A549 (cell line): ENCODE results near the gene LAT. TPM values are rescaled to one million over a fixed set of nuclear protein-coding genes. Genes with fewer than 3 reads are reported as not detected.

Source experiments
- ATAC-seq, 2 experiments: fragments of 200-7000 bp in 1 of 2; fragments of >200 bp in 1 of 2; cut with Nextera tagmentation in 1 of 2; cut with Tn5 transposase in 1 of 2; 3 replicates each; pipeline versions ENCODE4 v1.8.0 to v1.9.1; 2018 to 2020; ENCODE audit warnings: mild to moderate bottlenecking in 1 of 2, moderate library complexity in 1 of 2
- CTCF ChIA-PET: fragments of 300-600 bp; sonication (Branson Sonifier 250); formaldehyde crosslinking; extraction: SDS; loops from one replicate; lab custom pipeline; 2021; ENCODE audit warnings: antibody characterized with exemption, inconsistent platforms; lab: Yijun Ruan, JAX
- POLR2A ChIA-PET: fragments of 350-600 bp; formaldehyde crosslinking; extraction: SDS; loops from one replicate; lab custom pipeline; 2021; ENCODE audit warnings: antibody characterized with exemption, inconsistent platforms; lab: Yijun Ruan, JAX
- DNase-seq, 2 experiments: peaks; one replicate each; pipeline versions ENCODE4 v3.0.0 to v3.0.0-alpha.2; 2011 to 2016; ENCODE audit warnings: low read depth in 1 of 2, low spot score in 1 of 2
- FAIRE-seq: peaks from 2 replicates; lab custom pipeline; 2011; peaks lifted over from hg19 to GRCh38; lab: Jason Lieb, UNC
- H3K27ac ChIP-seq, 2 experiments: fragments of >200 bp; sonication (Bioruptor Twin); formaldehyde crosslinking; 3 replicates each; pipeline ENCODE4 v1.5.1; 2016 to 2017
- H3K4me1 ChIP-seq: fragments of >200 bp; sonication (Bioruptor Twin); formaldehyde crosslinking; 3 replicates; pipeline ENCODE4 v1.6.1; 2016
- H3K4me2 ChIP-seq: fragments of >200 bp; sonication (Bioruptor Twin); formaldehyde crosslinking; 3 replicates; pipeline ENCODE4 v1.6.1; 2016
- H3K4me3 ChIP-seq: fragments of >200 bp; sonication (Bioruptor Twin); formaldehyde crosslinking; 3 replicates; pipeline ENCODE4 v1.5.1; 2016
- H3K9me3 ChIP-seq: fragments of >200 bp; sonication (Bioruptor Twin); formaldehyde crosslinking; 3 replicates; pipeline ENCODE4 v1.6.1; 2016
- CBX2 ChIP-seq: fragments of 200-600 bp; sonication (generic); IDR thresholded peaks from 2 replicates; pipeline ENCODE4 v1.6.1; 2016; ENCODE audit warnings: low read depth, mild to moderate bottlenecking, borderline replicate concordance
- CHD4 ChIP-seq: fragments of 200-600 bp; sonication (generic); IDR thresholded peaks from 2 replicates; pipeline ENCODE4 v1.6.1; 2016; ENCODE audit warnings: antibody characterized with exemption, mild to moderate bottlenecking, borderline replicate concordance
- EHF ChIP-seq: fragments of 250-450 bp; sonication (Bioruptor Pico); IDR thresholded peaks from 2 replicates; pipeline ENCODE4 v1.5.0; 2020; ENCODE audit warnings: mild to moderate bottlenecking
- EHMT2 ChIP-seq: fragments of 200-600 bp; sonication (generic); IDR thresholded peaks from 2 replicates; pipeline ENCODE4 v1.6.1; 2016; ENCODE audit warnings: antibody characterized with exemption, low read depth, mild to moderate bottlenecking, moderate library complexity
- EP300 ChIP-seq, 2 experiments: fragments of >200 bp; sonication (Bioruptor Twin); formaldehyde crosslinking; IDR thresholded peaks; 2 replicates in 1 of 2; 3 replicates in 1 of 2; pipeline ENCODE4 v1.6.1; 2016 to 2017
- ESRRA ChIP-seq: fragments of 150-350 bp; IDR thresholded peaks from 2 replicates; pipeline ENCODE4 v1.6.1; 2014; ENCODE audit warnings: mild to moderate bottlenecking, low read length, borderline replicate concordance
- FOSL2 ChIP-seq, 2 experiments: fragments of 450-650 bp in 1 of 2; fragments of >200 bp in 1 of 2; sonication (Bioruptor Twin) in 1 of 2; formaldehyde crosslinking; IDR thresholded peaks; 2 replicates each; pipeline versions ENCODE4 v1.5.0 to v1.6.1; 2016 to 2020; ENCODE audit warnings: mild to moderate bottlenecking in 1 of 2, moderate library complexity in 1 of 2
- FOXS1 ChIP-seq: fragments of 250-450 bp; sonication (Bioruptor Pico); IDR thresholded peaks from 2 replicates; pipeline ENCODE4 v1.5.0; 2020; ENCODE audit warnings: mild to moderate bottlenecking, moderate library complexity
- HOXA7 ChIP-seq: fragments of 250-450 bp; sonication (Bioruptor Pico); IDR thresholded peaks from 2 replicates; pipeline ENCODE4 v1.5.0; 2020; ENCODE audit warnings: mild to moderate bottlenecking, moderate library complexity
- JUN ChIP-seq, 2 experiments: fragments of >200 bp; sonication (Bioruptor Twin); formaldehyde crosslinking; IDR thresholded peaks; 2 replicates in 1 of 2; 3 replicates in 1 of 2; pipeline ENCODE4 v1.6.1; 2016 to 2017
- KDM5A ChIP-seq: fragments of 200-600 bp; sonication (generic); IDR thresholded peaks from 2 replicates; pipeline ENCODE4 v1.6.1; 2016; ENCODE audit warnings: antibody characterized with exemption, mild to moderate bottlenecking
- RNF2 ChIP-seq: fragments of 200-600 bp; sonication (generic); IDR thresholded peaks from 2 replicates; pipeline ENCODE4 v1.6.1; 2016; ENCODE audit warnings: low read depth, mild to moderate bottlenecking, antibody characterized with exemption, moderate library complexity, borderline replicate concordance
- ZFP36 ChIP-seq: fragments of 450-650 bp; IDR thresholded peaks from 2 replicates; pipeline ENCODE4 v1.6.1; 2014; ENCODE audit warnings: borderline replicate concordance; ENCODE audit not compliant: partially characterized antibody
- ZSCAN20 ChIP-seq: fragments of 250-450 bp; sonication (Bioruptor Pico); IDR thresholded peaks from 2 replicates; pipeline ENCODE4 v1.8.0; 2022; ENCODE audit warnings: mild to moderate bottlenecking, moderate library complexity
- WGBS: methylation state at CpG from one replicate; pipeline ENCODE4 v1.1.6; 2017; ENCODE audit errors: missing lambda C conversion rate; 5-methylcytosine and 5-hydroxymethylcytosine counted together
- polyA plus RNA-seq, 4 experiments: library from polyadenylated mRNA; depleted of rRNA in 3 of 4; stranded (reverse); fragments of >200 nt; fragmentation: RNase III in 1 of 4; extraction: RNeasy Plus Mini Kit Qiagen cat#74134 plus additional on column Dnase treatment in 1 of 4; gene quantifications; 2 replicates in 3 of 4; 3 replicates in 1 of 4; pipeline ENCODE4 v1.2.3, GENCODE V29; 2011 to 2017
- TF ChIP-seq, protein P1 (sequence below): fragments of >200 bp; sonication (Bioruptor Twin); formaldehyde crosslinking; IDR thresholded peaks from 3 replicates; pipeline ENCODE4 v1.6.1; 2016
- TF ChIP-seq, protein P2 (sequence below): fragments of 450-650 bp; IDR thresholded peaks from 2 replicates; pipeline ENCODE4 v1.6.1; 2014; ENCODE audit warnings: antibody characterized with exemption
- TF ChIP-seq, protein P3 (sequence below): IDR thresholded peaks from 2 replicates; pipeline ENCODE4 v1.6.1; 2012; ENCODE audit warnings: low read depth, borderline replicate concordance
- TF ChIP-seq, protein P4 (sequence below): fragments of 250-450 bp; sonication (Bioruptor Pico); IDR thresholded peaks from 2 replicates; pipeline ENCODE4 v1.5.0; 2021; ENCODE audit warnings: mild to moderate bottlenecking, moderate library complexity, borderline replicate concordance

LAT gene
- polyA plus RNA-seq, 2 of the 4 experiments (the other 2 are of a cell fraction) = 0.85 to 3.3 TPM

DNA sequence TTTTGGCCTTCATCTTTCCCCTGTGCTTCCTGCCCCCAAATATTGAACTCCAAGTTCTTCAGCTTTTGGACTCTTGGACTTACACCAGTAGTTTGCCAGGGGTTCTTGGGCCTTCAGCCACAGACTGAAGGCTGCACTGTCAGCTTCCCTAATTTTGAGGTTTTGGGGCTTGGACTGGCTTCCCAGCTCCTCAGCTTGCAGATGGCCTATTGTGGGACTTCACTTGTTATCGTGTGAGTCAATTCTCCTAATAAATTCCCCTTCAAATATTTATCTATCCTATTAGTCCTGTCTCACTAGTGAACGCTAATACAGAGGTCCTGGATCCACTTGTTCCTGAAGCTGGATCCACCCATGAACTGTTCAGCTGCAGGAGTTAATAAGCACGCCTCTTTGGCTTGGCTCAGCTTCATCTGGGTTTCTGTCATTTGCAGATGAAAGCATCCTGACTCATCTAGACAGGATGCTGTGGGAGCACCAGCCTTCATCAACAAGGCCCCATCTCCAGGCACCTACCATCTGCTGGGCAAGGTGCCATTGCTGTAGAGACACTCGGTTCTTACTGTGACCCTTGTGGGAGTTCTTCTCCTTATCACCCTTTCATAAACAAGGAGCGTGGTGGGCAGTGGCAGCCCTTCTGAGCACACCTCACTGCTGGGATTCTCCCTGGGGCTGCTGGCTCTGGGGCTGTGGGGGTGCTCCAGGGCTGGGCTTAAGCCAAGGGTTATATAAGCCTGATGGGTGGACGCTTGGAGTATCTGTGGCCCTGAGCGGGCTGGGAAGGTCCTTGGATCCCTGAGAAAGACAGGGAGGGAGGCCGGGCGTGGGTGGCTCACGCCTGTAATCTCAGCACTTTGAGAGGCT, 23.1 kb downstream of the LAT start:
- no peak overlapping the region for H3K4me2 ChIP-seq
- ATAC-seq = no peak
- FAIRE-seq = no peak
- POLR2A ChIA-PET = no interaction called here
- no peak for DNase-seq
- no peak overlapping the region for H3K4me3 ChIP-seq
- CTCF ChIA-PET = interaction anchor here (1.4 kb wide), 1 partner anchor 30 kb away, joined by 3 read pairs; no protein-coding TSS in a partner anchor
- 60% methylated on average over 10 of the region's 10 CpGs for WGBS
- no peak overlapping the region for H3K27ac ChIP-seq
- no peaks in the 10 kb centered on the region for H3K9me3 ChIP-seq
- no peaks in the 10 kb centered on the region for H3K4me1 ChIP-seq
- TF ChIP-seq, protein P1, sequence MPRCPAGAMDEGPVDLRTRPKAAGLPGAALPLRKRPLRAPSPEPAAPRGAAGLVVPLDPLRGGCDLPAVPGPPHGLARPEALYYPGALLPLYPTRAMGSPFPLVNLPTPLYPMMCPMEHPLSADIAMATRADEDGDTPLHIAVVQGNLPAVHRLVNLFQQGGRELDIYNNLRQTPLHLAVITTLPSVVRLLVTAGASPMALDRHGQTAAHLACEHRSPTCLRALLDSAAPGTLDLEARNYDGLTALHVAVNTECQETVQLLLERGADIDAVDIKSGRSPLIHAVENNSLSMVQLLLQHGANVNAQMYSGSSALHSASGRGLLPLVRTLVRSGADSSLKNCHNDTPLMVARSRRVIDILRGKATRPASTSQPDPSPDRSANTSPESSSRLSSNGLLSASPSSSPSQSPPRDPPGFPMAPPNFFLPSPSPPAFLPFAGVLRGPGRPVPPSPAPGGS = no peak
- no peak for TF ChIP-seq ZSCAN20 (CRISPR knock-in tag)
- TF ChIP-seq ZFP36 = no peak
- TF ChIP-seq ESRRA = no peak

DNA sequence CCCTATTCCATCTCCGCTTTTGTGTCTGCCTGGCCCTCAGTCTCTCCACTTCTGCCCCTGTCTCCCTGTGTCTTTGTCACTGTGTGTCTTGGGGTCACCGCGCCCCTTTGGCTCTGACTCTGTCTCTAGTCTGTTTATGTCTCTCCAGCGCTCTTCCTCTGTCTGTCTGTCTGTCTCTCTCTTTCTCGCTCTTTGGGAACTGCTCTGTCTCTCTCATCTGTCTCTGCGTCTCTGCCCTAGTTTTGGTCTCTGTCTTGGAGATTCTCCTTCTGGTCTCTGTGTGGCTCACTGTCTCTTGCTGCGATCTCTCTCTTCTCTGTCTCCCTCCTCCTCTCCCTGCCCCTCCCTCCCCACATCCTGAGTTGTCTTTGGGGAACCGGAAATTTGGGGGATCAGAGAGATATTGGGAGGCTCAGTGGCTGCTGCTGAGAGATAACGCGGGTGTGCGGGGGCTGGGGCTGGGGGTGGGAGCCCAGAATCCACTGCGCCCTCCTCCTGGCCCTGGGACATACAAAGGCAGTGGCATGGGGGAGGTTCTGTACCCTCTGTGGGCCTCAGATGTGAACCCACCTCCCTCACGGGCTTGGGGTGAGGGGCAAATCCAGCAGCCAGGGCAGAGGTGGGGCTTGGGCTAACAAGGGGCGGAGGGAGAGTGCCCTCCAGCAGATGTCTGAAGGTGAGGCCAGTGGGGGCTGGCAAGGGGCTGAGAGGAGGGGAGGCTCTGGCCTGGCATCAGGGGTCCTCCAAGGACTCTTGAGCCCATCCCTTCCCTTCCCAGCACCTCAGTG, 24.4 kb downstream of the LAT start:
- 71% methylated on average over 14 of the region's 14 CpGs for WGBS
- ChIA-PET CTCF (no interaction called here), POLR2A (no interaction called here)
- ATAC-seq = no peak
- no peak for DNase-seq
- H3K4me2 ChIP-seq = no peak overlapping the region
- FAIRE-seq = no peak
- H3K27ac ChIP-seq = no peak overlapping the region
- no peaks in the 10 kb centered on the region for H3K9me3 ChIP-seq
- no peak overlapping the region for H3K4me3 ChIP-seq
- H3K4me1 ChIP-seq = no peaks in the 10 kb centered on the region
- TF ChIP-seq EHF (CRISPR knock-in tag) = no peak
- no peak for TF ChIP-seq CHD4
- TF ChIP-seq JUN (IDR thresholded peaks at IDR 0.05) = no peak
- TF ChIP-seq ESRRA = no peak
- TF ChIP-seq, protein P2, sequence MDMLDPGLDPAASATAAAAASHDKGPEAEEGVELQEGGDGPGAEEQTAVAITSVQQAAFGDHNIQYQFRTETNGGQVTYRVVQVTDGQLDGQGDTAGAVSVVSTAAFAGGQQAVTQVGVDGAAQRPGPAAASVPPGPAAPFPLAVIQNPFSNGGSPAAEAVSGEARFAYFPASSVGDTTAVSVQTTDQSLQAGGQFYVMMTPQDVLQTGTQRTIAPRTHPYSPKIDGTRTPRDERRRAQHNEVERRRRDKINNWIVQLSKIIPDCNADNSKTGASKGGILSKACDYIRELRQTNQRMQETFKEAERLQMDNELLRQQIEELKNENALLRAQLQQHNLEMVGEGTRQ = no peak
- no peak for TF ChIP-seq CBX2
- TF ChIP-seq, protein P3, sequence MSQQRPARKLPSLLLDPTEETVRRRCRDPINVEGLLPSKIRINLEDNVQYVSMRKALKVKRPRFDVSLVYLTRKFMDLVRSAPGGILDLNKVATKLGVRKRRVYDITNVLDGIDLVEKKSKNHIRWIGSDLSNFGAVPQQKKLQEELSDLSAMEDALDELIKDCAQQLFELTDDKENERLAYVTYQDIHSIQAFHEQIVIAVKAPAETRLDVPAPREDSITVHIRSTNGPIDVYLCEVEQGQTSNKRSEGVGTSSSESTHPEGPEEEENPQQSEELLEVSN = no peak
- TF ChIP-seq, protein P1 = no peak
- TF ChIP-seq EHMT2 = no peak
- TF ChIP-seq HOXA7 (CRISPR knock-in tag) = no peak
- TF ChIP-seq FOXS1 (CRISPR knock-in tag) = no peak
- TF ChIP-seq KDM5A = no peak
- TF ChIP-seq RNF2 = no peak
- no peak for TF ChIP-seq EP300 (IDR thresholded peaks at IDR 0.05)
- no peak for TF ChIP-seq FOSL2 (IDR thresholded peaks at IDR 0.05)
- TF ChIP-seq FOSL2 (CRISPR knock-in tag; IDR thresholded peaks at IDR 0.05) = no peak
- TF ChIP-seq, protein P4, sequence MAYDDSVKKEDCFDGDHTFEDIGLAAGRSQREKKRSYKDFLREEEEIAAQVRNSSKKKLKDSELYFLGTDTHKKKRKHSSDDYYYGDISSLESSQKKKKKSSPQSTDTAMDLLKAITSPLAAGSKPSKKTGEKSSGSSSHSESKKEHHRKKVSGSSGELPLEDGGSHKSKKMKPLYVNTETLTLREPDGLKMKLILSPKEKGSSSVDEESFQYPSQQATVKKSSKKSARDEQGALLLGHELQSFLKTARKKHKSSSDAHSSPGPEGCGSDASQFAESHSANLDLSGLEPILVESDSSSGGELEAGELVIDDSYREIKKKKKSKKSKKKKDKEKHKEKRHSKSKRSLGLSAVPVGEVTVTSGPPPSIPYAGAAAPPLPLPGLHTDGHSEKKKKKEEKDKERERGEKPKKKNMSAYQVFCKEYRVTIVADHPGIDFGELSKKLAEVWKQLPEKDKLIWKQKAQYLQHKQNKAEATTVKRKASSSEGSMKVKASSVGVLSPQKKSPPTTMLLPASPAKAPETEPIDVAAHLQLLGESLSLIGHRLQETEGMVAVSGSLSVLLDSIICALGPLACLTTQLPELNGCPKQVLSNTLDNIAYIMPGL (CRISPR knock-in tag) = no peak
